SK-N-SH (cell line): ENCODE measurements around the gene ZNF777. TPM values are rescaled to one million over a fixed set of nuclear protein-coding genes. Genes with fewer than 3 reads are reported as not detected.

Source experiments
- CTCF ChIA-PET: fragments of 300-600, 350-600 bp; formaldehyde crosslinking; extraction: SDS; loops from one replicate; lab custom pipeline; 2021; lab: Yijun Ruan, JAX
- POLR2A ChIA-PET: fragments of 350-600 bp; sonication (Branson Sonifier 250); formaldehyde crosslinking; extraction: SDS; loops from one replicate; lab custom pipeline; 2020; ENCODE audit warnings: antibody characterized with exemption, inconsistent platforms; lab: Yijun Ruan, JAX
- DNase-seq: peaks from one replicate; pipeline ENCODE4 v3.0.0; 2012
- H2AFZ ChIP-seq: fragments of 200-600 bp; sonication (generic); 2 replicates; pipeline ENCODE4 v1.8.1; 2016; ENCODE audit warnings: antibody characterized with exemption, mild to moderate bottlenecking, low read depth
- H3F3A ChIP-seq: fragments of 200-600 bp; sonication (generic); replicated peaks from 2 replicates; pipeline ENCODE3; 2016; ENCODE audit warnings: antibody characterized with exemption, mild to moderate bottlenecking; ENCODE audit not compliant: insufficient read depth
- H3K27ac ChIP-seq, 2 experiments: fragments of 200-500 bp in 1 of 2; fragments of 200-600 bp in 1 of 2; sonication (Bioruptor generic) in 1 of 2; sonication (generic), shearing (Covaris generic) in 1 of 2; 2 replicates each; pipeline versions ENCODE4 v1.5.1 to v1.6.1; 2014 to 2016; ENCODE audit warnings: low read depth in 2 of 2, inconsistent platforms in 1 of 2, low read length in 1 of 2, mild to moderate bottlenecking in 1 of 2, mixed read lengths in 1 of 2
- H3K27me3 ChIP-seq: fragments of 200-600 bp; sonication (generic), shearing (Covaris generic); 2 replicates; pipeline ENCODE4 v1.6.1; 2016; ENCODE audit warnings: mixed run types; ENCODE audit not compliant: insufficient read depth
- H3K36me3 ChIP-seq, 2 experiments: fragments of 200-500 bp in 1 of 2; fragments of 200-600 bp in 1 of 2; sonication (Bioruptor generic) in 1 of 2; sonication (generic) in 1 of 2; replicated peaks in 1 of 2; 2 replicates each; pipeline versions ENCODE3 to v1.5.1; 2014 to 2016; ENCODE audit warnings: low read length in 1 of 2, mild to moderate bottlenecking in 1 of 2; ENCODE audit not compliant: insufficient read depth in 2 of 2, control insufficient read depth in 1 of 2
- H3K4me1 ChIP-seq, 2 experiments: fragments of 200-500 bp in 1 of 2; fragments of 200-600 bp in 1 of 2; sonication (Bioruptor generic) in 1 of 2; sonication (generic), shearing (Covaris generic) in 1 of 2; 2 replicates each; pipeline versions ENCODE4 v1.5.1 to v1.6.1; 2014 to 2016; ENCODE audit warnings: low read depth in 1 of 2, low read length in 1 of 2, mixed run types in 1 of 2; ENCODE audit not compliant: insufficient read depth in 2 of 2, control insufficient read depth in 1 of 2
- H3K4me2 ChIP-seq: fragments of 200-600 bp; sonication (generic), shearing (Covaris generic); 2 replicates; pipeline ENCODE4 v1.6.1; 2017; ENCODE audit warnings: mixed run types
- H3K4me3 ChIP-seq, 2 experiments: fragments of 200-500 bp in 1 of 2; fragments of 200-600 bp in 1 of 2; sonication (Bioruptor generic) in 1 of 2; sonication (generic), shearing (Covaris generic) in 1 of 2; 2 replicates each; pipeline versions ENCODE4 v1.5.1 to v1.8.1; 2014 to 2016; ENCODE audit warnings: low read depth in 2 of 2, inconsistent platforms in 1 of 2, low read length in 1 of 2, mild to moderate bottlenecking in 1 of 2, mixed read lengths in 1 of 2, moderate library complexity in 1 of 2
- H3K79me2 ChIP-seq: fragments of 200-600 bp; sonication (generic); 2 replicates; pipeline ENCODE4 v1.8.1; 2017; ENCODE audit warnings: mild to moderate bottlenecking; ENCODE audit not compliant: insufficient read depth
- H3K9ac ChIP-seq: fragments of 200-600 bp; sonication (generic); 2 replicates; pipeline ENCODE4 v1.6.1; 2017; ENCODE audit warnings: mixed run types
- H3K9me2 ChIP-seq: fragments of 200-600 bp; sonication (generic); 2 replicates; pipeline ENCODE4 v1.6.1; 2017; ENCODE audit warnings: mixed run types
- H3K9me3 ChIP-seq: fragments of 200-600 bp; sonication (generic); 2 replicates; pipeline ENCODE4 v1.6.1; 2017; ENCODE audit warnings: mixed run types, mild to moderate bottlenecking, moderate library complexity
- H4K20me1 ChIP-seq: fragments of 200-600 bp; sonication (generic); 2 replicates; pipeline ENCODE4 v1.6.1; 2017; ENCODE audit warnings: mild to moderate bottlenecking, mixed run types; ENCODE audit not compliant: insufficient read depth
- CHD2 ChIP-seq: fragments of 150-350 bp; IDR thresholded peaks from 2 replicates; pipeline ENCODE4 v1.6.1; 2018; ENCODE audit warnings: low read length; ENCODE audit not compliant: partially characterized antibody
- EZH2phosphoT487 ChIP-seq: fragments of 200-600 bp; sonication (generic); IDR thresholded peaks from 2 replicates; pipeline ENCODE4 v1.6.1; 2017; ENCODE audit warnings: low read depth, mixed run types, mild to moderate bottlenecking, antibody characterized with exemption, moderate library complexity, borderline replicate concordance
- FOXJ3 ChIP-seq: sonication (generic); formaldehyde crosslinking; IDR thresholded peaks from 2 replicates; pipeline ENCODE4 v1.5.1; 2020; ENCODE audit warnings: mild to moderate bottlenecking, missing genetic modification reagents
- FOXM1 ChIP-seq: IDR thresholded peaks from 2 replicates; pipeline ENCODE4 v1.4.0; 2012; ENCODE audit warnings: low read depth, mild to moderate bottlenecking
- GABPA ChIP-seq: IDR thresholded peaks from 2 replicates; pipeline ENCODE4 v1.4.0; 2012; ENCODE audit warnings: low read depth, mild to moderate bottlenecking
- GATA2 ChIP-seq: sonication (generic); formaldehyde crosslinking; IDR thresholded peaks from 2 replicates; pipeline ENCODE4 v1.5.0; 2020; ENCODE audit warnings: mild to moderate bottlenecking, missing genetic modification reagents
- IRF3 ChIP-seq: fragments of 150-350 bp; IDR thresholded peaks from 2 replicates; pipeline ENCODE4 v1.6.1; 2016; ENCODE audit warnings: mild to moderate bottlenecking, low read depth, low read length
- MAX ChIP-seq: IDR thresholded peaks from 2 replicates; pipeline ENCODE4 v1.4.0; 2012; ENCODE audit warnings: low read depth
- MEF2A ChIP-seq: IDR thresholded peaks from 2 replicates; pipeline ENCODE4 v1.4.0; 2012; ENCODE audit warnings: low read depth, borderline replicate concordance
- NRF1 ChIP-seq: IDR thresholded peaks from 2 replicates; pipeline ENCODE4 v1.6.1; 2012; ENCODE audit warnings: low read depth, mild to moderate bottlenecking, low read length
- PBX3 ChIP-seq: IDR thresholded peaks from 2 replicates; pipeline ENCODE4; 2012
- POLR2AphosphoS5 ChIP-seq: IDR thresholded peaks from 2 replicates; pipeline ENCODE4 v1.6.1; 2012; ENCODE audit warnings: low read depth, low read length
- RCOR1 ChIP-seq: fragments of 150-350 bp; IDR thresholded peaks from 2 replicates; pipeline ENCODE4 v1.6.1; 2017; ENCODE audit warnings: antibody characterized with exemption, low read length
- RXRA ChIP-seq: IDR thresholded peaks from 2 replicates; pipeline ENCODE4 v1.4.0; 2012; ENCODE audit warnings: low read depth, mild to moderate bottlenecking, borderline replicate concordance
- SIN3A ChIP-seq: IDR thresholded peaks from 2 replicates; pipeline ENCODE4 v1.6.1; 2012; ENCODE audit warnings: low read depth, mild to moderate bottlenecking, low read length, moderate library complexity, borderline replicate concordance
- SMC3 ChIP-seq: IDR thresholded peaks from 2 replicates; pipeline ENCODE4 v1.6.1; 2012; ENCODE audit warnings: low read depth, low read length, improper control_type of control experiment
- TAF1 ChIP-seq: IDR thresholded peaks from 2 replicates; pipeline ENCODE4 v1.6.1; 2012; ENCODE audit warnings: low read depth, mild to moderate bottlenecking, low read length, moderate library complexity, borderline replicate concordance
- USF1 ChIP-seq: IDR thresholded peaks from 2 replicates; pipeline ENCODE4 v1.4.0; 2012; ENCODE audit warnings: low read depth, borderline replicate concordance
- YY1 ChIP-seq: IDR thresholded peaks from 2 replicates; pipeline ENCODE4 v1.4.0; 2012; ENCODE audit warnings: low read depth, mild to moderate bottlenecking
- polyA plus RNA-seq, 3 experiments: library from polyadenylated mRNA; depleted of rRNA; stranded (reverse); fragments of >200 nt; gene quantifications; 2 replicates each; pipeline ENCODE4 v1.2.3, GENCODE V29; 2012

The ZNF777 gene
- polyA plus RNA-seq, 1 of the 3 experiments (the other 2 are of a cell fraction) = 6.2 TPM

GRCh38 chr7:149509774-149510173, 48.9 kb upstream of the ZNF777 start:
- no peaks in the 10 kb centered on the region for H3F3A ChIP-seq
- H3K27ac ChIP-seq = no peak overlapping the region
- H3K79me2 ChIP-seq = no peaks in the 10 kb centered on the region
- no peak overlapping the region for H2AFZ ChIP-seq
- no peaks in the 10 kb centered on the region for H4K20me1 ChIP-seq
- ChIA-PET CTCF (no interaction called here), POLR2A (no interaction called here)
- H3K9ac ChIP-seq = no peak overlapping the region
- no peak overlapping the region for H3K4me3 ChIP-seq
- H3K4me1 ChIP-seq = no peaks in the 10 kb centered on the region
- H3K27me3 ChIP-seq = no peaks in the 10 kb centered on the region
- DNase-seq = no peak
- no peak for TF ChIP-seq FOXM1
- TF ChIP-seq IRF3 = no peak
- no peak for TF ChIP-seq MEF2A
- TF ChIP-seq EZH2phosphoT487 = no peak
- no peak for TF ChIP-seq MAX
- TF ChIP-seq TAF1 = no peak
- no peaks in the 10 kb centered on the region for H3K9me2 ChIP-seq
- H3K4me2 ChIP-seq = no peak overlapping the region
- peaks cover 0 to 3% of the 10 kb centered on the region in 2 experiments for H3K36me3 ChIP-seq
- H3K9me3 ChIP-seq = peaks cover 23% of the 10 kb centered on the region; the same call in 1 of the 2 replicates

GRCh38 chr7:149505551-149505950, 44.7 kb upstream of the ZNF777 start:
- peaks cover 0 to 3% of the 10 kb centered on the region in 2 experiments for H3K36me3 ChIP-seq

More at GRCh38 chr7:149505551-149505950, 44.7 kb upstream of the ZNF777 start:
- H3K4me1 ChIP-seq = no peaks in the 10 kb centered on the region
- no peak overlapping the region for H3K4me2 ChIP-seq
- H3K27me3 ChIP-seq = no peaks in the 10 kb centered on the region
- H3F3A ChIP-seq = no peaks in the 10 kb centered on the region
- no peak overlapping the region for H3K4me3 ChIP-seq
- H3K79me2 ChIP-seq = no peaks in the 10 kb centered on the region
- CTCF ChIA-PET = no interaction called here
- DNase-seq = no peak
- peaks cover 18% of the 10 kb centered on the region; the same call in 1 of the 2 replicates for H3K9me3 ChIP-seq
- H2AFZ ChIP-seq = no peak overlapping the region
- POLR2A ChIA-PET = no interaction called here
- H3K9me2 ChIP-seq = no peaks in the 10 kb centered on the region
- no peak overlapping the region for H3K27ac ChIP-seq
- TF ChIP-seq FOXJ3 (CRISPR knock-in tag) (no peak), EZH2phosphoT487 (no peak), PBX3 (no peak), RCOR1 (no peak), POLR2AphosphoS5 (no peak), CHD2 (no peak), SIN3A (no peak), SMC3 (no peak), USF1 (no peak), GATA2 (no peak), RXRA (no peak), MAX (no peak), NRF1 (no peak), YY1 (no peak), GABPA (no peak)
- no peaks in the 10 kb centered on the region for H4K20me1 ChIP-seq
- no peak overlapping the region for H3K9ac ChIP-seq
